K562 (cell line): Measurements from ENCODE around the gene NCOR2. TPM values are rescaled to one million over a fixed set of nuclear protein-coding genes. Genes with fewer than 3 reads are reported as not detected.

Source experiments
- CBX5 ChIP-seq: IDR thresholded peaks from 2 replicates; pipeline ENCODE4 v1.6.1; 2014; ENCODE audit warnings: low read depth, borderline replicate concordance
- CREBBP ChIP-seq: IDR thresholded peaks from one replicate; pipeline ENCODE4 v1.6.1; 2012; ENCODE audit warnings: low read depth, mild to moderate bottlenecking, control low read depth, inconsistent platforms, low read length
- MAFK ChIP-seq: IDR thresholded peaks from 2 replicates; pipeline ENCODE4 v1.6.1; 2011; ENCODE audit warnings: low read length, improper control_type of control experiment
- PURB ChIP-seq: sonication (generic); formaldehyde crosslinking; IDR thresholded peaks from 2 replicates; pipeline ENCODE4 v1.9.0; 2021; ENCODE audit warnings: low read depth, mild to moderate bottlenecking, missing genetic modification reagents
- RAD51 ChIP-seq: fragments of 450-650 bp; IDR thresholded peaks from 2 replicates; pipeline ENCODE4 v1.7.1; 2016; ENCODE audit warnings: low read depth, mild to moderate bottlenecking, borderline replicate concordance
- REST ChIP-seq, 2 experiments: fragments of 450-650 bp; formaldehyde crosslinking in 1 of 2; IDR thresholded peaks; 2 replicates each; pipeline versions ENCODE4 v1.4.0 to v1.6.1; 2014 to 2020; ENCODE audit warnings: mild to moderate bottlenecking in 2 of 2, borderline replicate concordance in 1 of 2, low read depth in 1 of 2
- SMARCE1 ChIP-seq: fragments of 450-650 bp; IDR thresholded peaks from 2 replicates; pipeline ENCODE4 v1.7.1; 2016; ENCODE audit warnings: mild to moderate bottlenecking
- TAF7 ChIP-seq: fragments of 450-650 bp; IDR thresholded peaks from 2 replicates; pipeline ENCODE4 v1.6.1; 2016; ENCODE audit warnings: missing genetic modification characterization, missing compliant biosample characterization
- TBL1XR1 ChIP-seq, 2 experiments: IDR thresholded peaks; 2 replicates each; pipeline ENCODE4 v1.6.1; 2012; ENCODE audit warnings: improper control_type of control experiment in 2 of 2, low read length in 2 of 2, mild to moderate bottlenecking in 1 of 2
- U2AF2 ChIP-seq: fragments of 200-400 bp; formaldehyde crosslinking; optimal IDR thresholded peaks from 2 replicates; pipeline ENCODE3; 2017; ENCODE audit warnings: low read depth, mild to moderate bottlenecking, low read length
- polyA plus RNA-seq, 8 experiments: library from polyadenylated mRNA; depleted of rRNA in 4 of 8; stranded (reverse) in 5 of 8; unstranded in 3 of 8; fragments of >200 nt; fragmentation: Nextera tagmentation in 2 of 8; fragmentation: Illumina TruSeq in 1 of 8; extraction: Ambion mirVana in 2 of 8; extraction: Trizol in 1 of 8; gene quantifications; 2 replicates each; pipeline versions ENCODE4 v1.2.1 to v1.2.3, GENCODE V29; 2011 to 2014; ENCODE audit warnings: inconsistent platforms in 1 of 8, missing spikeins in 1 of 8
- total RNA-seq, 7 experiments: library from RNA; depleted of rRNA in 6 of 7; stranded (reverse); fragments of >200 nt in 6 of 7; fragmentation: Illumina TruSeq in 2 of 7; extraction: Trizol in 2 of 7; gene quantifications; 2 replicates each; pipeline versions ENCODE4 v1.2.1 to v1.2.3, GENCODE V29; 2011 to 2021; ENCODE audit warnings: low replicate concordance in 1 of 7
- TF ChIP-seq, protein P1 (sequence below): sonication (generic); formaldehyde crosslinking; IDR thresholded peaks from 2 replicates; pipeline ENCODE4 v1.8.1; 2023; ENCODE audit warnings: missing genetic modification reagents, mild to moderate bottlenecking, borderline replicate concordance
- TF ChIP-seq, protein P2 (sequence below): fragments of 450-650 bp; IDR thresholded peaks from 2 replicates; pipeline ENCODE4 v1.6.1; 2014; ENCODE audit warnings: low read depth, mild to moderate bottlenecking, moderate library complexity, borderline replicate concordance

NCOR2 gene
- total and polyA plus RNA-seq, 9 of the 15 experiments (the other 6 are each of a cell fraction or from before 2014, with no cell fraction given), result 0.18 to 126 (median 8.4) TPM

DNA sequence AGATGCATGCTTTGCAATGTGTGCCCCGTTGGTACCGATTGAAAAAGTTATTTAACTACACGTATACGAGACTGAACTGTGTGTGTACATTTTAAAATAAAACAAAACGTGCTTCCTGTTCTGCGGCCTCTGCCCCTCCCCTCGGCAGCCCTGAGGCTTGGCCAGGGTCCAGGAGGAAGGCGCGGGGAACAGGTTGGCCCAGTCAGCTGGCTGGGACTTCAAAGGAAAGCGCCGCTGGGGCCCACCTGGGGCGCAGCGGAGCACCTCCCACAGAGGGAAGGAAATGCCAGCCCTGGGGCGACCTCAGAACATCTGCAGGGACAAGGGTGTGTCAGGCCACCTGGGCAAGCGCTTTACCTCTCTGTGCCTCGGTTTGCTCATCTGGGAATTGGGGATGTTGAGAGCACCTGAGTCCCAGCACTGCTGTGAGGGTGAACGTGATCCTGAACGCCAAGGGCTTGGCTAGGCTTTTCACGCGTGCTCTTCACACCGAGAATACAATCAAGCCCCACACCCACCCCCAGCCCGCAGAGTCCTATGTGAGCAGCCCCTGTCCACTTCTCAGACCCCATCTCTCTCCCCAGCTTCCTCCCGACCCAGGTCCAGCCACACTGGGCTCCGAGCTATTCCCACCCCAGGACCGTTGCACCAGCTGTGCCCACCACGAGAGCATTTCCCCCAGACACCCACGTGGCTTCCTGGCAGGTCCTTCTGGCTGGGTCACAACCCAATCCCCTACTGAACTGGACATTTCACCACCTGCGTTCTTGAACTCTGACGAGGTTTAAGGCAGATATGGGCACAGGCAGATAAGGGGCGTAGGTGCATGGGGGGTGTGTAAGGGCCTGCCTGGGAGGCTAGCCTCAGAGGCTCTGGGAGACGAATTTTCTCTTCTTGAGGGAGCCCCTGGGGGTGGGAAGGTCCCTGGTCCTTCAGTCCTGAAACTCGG, 41.9 kb upstream of the NCOR2 start (continued):
- TF ChIP-seq REST (IDR thresholded peaks at IDR 0.05; ENCODE audit: borderline replicate concordance) (no peak), REST (CRISPR knock-in tag; IDR thresholded peaks at IDR 0.05; ENCODE audit: low read depth) (no peak), RAD51 (no peak), TAF7 (tag) (no peak), MAFK (no peak), TBL1XR1 (IDR thresholded peaks at IDR 0.05; ENCODE audit: low read length in 2 of 2) (no peak), CREBBP (no peak), SMARCE1 (no peak), CBX5 (no peak), U2AF2 (no peak), PURB (CRISPR knock-in tag) (no peak)
- TF ChIP-seq, protein P1, sequence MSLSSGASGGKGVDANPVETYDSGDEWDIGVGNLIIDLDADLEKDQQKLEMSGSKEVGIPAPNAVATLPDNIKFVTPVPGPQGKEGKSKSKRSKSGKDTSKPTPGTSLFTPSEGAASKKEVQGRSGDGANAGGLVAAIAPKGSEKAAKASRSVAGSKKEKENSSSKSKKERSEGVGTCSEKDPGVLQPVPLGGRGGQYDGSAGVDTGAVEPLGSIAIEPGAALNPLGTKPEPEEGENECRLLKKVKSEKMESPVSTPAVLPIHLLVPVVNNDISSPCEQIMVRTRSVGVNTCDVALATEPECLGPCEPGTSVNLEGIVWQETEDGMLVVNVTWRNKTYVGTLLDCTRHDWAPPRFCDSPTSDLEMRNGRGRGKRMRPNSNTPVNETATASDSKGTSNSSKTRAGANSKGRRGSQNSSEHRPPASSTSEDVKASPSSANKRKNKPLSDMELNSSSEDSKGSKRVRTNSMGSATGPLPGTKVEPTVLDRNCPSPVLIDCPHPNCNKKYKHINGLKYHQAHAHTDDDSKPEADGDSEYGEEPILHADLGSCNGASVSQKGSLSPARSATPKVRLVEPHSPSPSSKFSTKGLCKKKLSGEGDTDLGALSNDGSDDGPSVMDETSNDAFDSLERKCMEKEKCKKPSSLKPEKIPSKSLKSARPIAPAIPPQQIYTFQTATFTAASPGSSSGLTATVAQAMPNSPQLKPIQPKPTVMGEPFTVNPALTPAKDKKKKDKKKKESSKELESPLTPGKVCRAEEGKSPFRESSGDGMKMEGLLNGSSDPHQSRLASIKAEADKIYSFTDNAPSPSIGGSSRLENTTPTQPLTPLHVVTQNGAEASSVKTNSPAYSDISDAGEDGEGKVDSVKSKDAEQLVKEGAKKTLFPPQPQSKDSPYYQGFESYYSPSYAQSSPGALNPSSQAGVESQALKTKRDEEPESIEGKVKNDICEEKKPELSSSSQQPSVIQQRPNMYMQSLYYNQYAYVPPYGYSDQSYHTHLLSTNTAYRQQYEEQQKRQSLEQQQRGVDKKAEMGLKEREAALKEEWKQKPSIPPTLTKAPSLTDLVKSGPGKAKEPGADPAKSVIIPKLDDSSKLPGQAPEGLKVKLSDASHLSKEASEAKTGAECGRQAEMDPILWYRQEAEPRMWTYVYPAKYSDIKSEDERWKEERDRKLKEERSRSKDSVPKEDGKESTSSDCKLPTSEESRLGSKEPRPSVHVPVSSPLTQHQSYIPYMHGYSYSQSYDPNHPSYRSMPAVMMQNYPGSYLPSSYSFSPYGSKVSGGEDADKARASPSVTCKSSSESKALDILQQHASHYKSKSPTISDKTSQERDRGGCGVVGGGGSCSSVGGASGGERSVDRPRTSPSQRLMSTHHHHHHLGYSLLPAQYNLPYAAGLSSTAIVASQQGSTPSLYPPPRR (CRISPR knock-in tag), result peak; percentile 31; the same call in 1 of the 2 replicates
- TF ChIP-seq, protein P2, sequence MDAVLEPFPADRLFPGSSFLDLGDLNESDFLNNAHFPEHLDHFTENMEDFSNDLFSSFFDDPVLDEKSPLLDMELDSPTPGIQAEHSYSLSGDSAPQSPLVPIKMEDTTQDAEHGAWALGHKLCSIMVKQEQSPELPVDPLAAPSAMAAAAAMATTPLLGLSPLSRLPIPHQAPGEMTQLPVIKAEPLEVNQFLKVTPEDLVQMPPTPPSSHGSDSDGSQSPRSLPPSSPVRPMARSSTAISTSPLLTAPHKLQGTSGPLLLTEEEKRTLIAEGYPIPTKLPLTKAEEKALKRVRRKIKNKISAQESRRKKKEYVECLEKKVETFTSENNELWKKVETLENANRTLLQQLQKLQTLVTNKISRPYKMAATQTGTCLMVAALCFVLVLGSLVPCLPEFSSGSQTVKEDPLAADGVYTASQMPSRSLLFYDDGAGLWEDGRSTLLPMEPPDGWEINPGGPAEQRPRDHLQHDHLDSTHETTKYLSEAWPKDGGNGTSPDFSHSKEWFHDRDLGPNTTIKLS, result no peak
